IPS DF 4.7 (cell line): ENCODE results near the gene HDLBP.

Source experiments
- DNase-seq: peaks from one replicate; pipeline ENCODE4 v3.0.0-alpha.2; 2013; ENCODE audit warnings: low spot score; ENCODE audit errors: extremely low read depth

HDLBP gene

DNA sequence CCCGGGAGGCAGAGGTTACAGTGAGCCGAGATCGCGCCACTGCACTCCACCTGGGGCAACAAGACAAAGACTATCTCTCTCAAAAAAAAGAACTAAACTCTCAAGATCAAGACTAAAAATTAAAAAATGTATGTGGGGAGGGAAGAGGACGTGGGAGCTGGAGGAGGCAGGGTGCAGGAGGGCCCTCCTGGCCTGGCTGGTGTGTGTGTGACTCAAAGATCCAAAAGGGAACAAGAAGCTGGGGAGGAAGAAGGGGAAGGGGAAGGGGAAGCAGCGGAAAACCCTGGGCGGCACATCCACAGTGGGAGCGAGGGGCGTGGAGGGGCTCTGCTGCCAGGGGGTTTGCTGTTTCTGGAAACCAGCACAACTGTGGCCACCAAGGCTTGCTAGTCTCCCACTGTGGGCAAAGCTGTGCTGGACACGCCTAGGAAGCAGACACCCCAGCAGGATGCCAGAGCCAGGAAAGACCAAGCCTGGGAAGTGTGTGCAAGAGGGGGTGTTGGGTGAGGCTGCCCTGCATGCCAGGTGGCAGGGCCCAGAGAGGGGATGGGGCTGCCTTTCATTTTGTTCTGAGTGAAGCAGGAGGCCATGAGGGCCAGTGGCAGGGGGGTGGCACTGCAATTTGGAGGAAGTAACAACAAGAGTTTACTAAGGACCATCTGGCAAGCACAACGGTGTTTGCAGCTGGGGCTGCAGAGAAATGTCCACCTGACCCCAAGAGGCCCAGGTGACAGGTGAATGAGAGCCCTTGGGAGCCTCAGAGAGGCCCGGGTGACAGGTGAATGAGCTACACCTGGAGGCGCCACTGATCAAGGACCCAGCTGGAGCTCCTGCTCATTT lies 82.5 kb downstream of the HDLBP start:
- DNase-seq: no peak

- DNase-seq: no peak
These were observed 85.0 kb downstream of the HDLBP start for GRCh38 chr2:241230435-241230834.

GRCh38 chr2:241229563-241230401 lies 85.7 kb downstream of the HDLBP start:
- DNase-seq: no peak

DNA sequence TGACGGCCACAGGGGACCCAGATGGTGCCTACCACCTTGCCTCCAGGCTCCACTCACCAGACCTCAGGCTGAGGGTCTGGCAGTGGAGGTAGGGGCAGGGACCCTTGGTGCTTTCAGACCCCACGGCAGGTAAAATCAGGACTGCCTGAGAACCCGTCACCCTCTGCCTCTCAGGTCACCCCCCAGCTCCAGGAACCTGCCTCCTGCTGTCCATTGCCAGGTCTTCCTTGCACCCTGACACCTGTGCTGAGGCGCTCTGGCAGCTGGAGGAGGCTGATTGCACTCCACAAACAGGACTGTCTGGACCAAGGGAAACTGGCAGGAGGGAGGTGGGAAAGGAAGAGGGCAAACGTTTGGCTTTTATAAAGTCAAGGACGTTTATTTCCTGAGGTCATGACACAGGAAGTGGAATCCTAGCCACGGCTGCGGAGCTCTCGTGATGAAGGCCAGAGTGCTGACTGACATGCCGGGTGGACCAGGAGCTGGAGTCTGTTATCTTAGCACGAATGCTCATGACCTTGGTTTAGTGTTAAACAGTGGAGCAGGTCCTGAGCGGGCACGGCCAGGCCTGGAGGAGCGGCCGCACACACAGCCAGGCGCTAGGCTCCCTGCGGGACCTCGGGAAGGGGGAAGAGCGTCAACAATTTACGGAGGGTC lies 86.5 kb downstream of the HDLBP start:
- no peak for DNase-seq

DNA sequence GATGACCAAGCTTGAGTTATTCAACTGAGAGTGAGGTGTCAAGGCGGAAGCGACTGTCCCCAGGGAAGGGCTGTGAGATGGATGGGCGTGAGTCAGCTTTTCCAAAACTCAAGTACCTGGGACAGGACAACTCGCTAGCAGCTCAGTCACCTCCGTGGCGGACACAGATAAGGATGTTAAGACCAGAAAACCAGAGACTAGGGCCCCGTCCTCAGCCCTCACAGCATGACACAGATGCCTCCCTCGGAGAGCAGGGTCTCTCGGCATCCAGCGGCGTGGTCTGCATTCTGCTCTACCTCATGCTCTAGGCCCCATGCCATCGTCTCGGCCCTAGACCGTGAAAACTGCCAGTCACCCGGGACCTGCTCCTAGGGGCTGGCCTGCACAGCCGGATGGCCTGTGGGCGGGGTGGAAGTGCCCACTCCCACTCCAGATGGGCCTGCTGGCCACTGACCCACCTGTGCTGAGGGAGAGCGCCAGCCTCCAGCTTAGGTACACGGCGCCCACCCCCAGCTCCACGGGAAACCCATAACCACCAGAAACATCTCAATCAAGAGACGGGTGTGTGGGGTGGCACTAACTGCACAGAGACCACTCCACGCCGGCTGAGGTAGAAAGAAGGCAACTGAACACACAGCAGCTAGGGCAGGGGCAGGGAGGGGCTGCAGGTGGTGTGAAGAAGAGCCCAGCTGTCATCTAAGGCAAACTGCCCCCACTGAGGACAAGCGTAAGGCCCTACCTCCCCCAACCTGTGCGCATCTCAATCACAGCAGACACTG lies 87.2 kb downstream of the HDLBP start:
- no peak for DNase-seq

DNA sequence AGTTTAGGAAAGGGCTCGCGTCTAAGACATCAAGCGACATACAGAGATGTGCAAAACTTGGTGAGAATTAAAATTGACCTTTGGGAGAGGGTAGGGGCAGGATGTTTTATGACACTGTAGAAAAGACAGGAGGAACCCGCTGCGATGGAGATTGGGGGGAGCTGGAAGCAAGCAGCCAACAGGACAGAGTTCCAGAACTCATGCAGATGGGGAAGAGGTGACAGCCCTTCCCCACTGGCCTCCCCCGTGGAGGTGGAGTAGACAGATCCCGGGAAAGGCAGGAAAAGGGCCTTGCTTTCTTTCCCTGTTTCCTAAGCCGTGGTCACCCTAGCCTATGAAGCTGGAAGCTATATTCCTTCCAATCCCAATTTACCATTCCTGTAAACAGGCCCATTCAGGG lies 87.9 kb downstream of the HDLBP start:
- DNase-seq: no peak

GRCh38 chr2:241226723-241227572 lies 88.5 kb downstream of the HDLBP start:
- DNase-seq: no peak

GRCh38 chr2:241225983-241226382 lies 89.5 kb downstream of the HDLBP start:
- DNase-seq: no peak

DNA sequence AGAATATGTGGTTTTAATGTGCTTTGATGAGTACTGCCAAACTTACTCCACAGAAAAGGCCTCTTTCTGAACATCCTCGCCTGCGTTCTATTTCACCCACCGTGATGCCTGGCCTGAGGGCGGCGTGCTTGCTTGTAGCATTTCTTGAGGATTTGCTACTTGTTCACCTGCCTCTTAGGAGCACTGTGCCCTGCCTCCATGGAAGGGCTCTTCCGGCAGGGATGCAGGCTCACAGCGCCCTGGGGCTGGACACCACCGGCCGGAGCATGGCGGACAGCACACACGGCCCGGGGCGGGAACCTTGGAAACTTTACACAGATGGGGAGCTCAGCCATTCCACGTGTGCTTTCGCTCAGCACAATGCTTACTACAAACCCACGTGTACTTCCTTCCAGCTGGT lies 89.9 kb downstream of the HDLBP start:
- no peak for DNase-seq

- no peak for DNase-seq
These were observed 90.5 kb downstream of the HDLBP start for GRCh38 chr2:241224851-241225438.

DNA sequence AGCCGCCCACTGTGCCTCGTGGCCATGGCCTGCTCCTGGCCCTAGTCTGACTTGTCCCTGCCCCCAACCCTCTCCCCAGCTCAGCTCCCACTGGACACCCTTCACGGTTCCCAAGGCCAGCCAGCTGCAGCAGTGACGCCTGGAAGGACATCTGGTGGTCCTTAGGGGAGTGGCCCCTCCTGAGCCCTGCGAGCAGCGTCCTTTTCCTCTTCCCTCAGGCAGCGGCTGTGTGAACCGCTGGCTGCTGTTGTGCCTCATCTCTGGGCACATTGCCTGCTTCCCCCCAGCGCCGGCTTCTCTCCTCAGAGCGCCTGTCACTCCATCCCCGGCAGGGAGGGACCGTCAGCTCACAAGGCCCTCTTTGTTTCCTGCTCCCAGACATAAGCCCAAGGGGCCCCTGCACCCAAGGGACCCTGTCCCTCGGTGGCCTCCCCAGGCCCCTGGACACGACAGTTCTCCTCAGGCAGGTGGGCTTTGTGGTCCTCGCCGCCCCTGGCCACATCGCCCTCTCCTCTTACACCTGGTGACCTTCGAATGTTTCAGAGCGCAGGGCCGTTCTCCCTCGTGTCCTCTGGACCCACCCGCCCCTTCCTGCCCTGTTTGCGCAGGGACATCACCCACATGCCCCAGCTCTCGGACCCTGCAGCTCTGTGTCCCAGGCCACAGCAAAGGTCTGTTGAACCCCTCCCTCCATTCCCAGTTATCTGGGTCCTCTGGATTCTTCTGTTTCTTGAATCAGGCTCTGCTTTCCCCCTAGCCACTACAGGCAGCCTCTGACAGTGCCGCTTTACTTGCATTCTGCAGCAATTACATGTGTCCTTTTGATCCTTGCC lies 91.2 kb downstream of the HDLBP start:
- no peak for DNase-seq

GRCh38 chr2:241223211-241224017 lies 92.1 kb downstream of the HDLBP start:
- DNase-seq: no peak

- DNase-seq: no peak
These were observed 95.6 kb downstream of the HDLBP start for GRCh38 chr2:241219856-241220356.

- no peak for DNase-seq
These were observed 96.5 kb downstream of the HDLBP start for GRCh38 chr2:241219030-241219382.

DNA sequence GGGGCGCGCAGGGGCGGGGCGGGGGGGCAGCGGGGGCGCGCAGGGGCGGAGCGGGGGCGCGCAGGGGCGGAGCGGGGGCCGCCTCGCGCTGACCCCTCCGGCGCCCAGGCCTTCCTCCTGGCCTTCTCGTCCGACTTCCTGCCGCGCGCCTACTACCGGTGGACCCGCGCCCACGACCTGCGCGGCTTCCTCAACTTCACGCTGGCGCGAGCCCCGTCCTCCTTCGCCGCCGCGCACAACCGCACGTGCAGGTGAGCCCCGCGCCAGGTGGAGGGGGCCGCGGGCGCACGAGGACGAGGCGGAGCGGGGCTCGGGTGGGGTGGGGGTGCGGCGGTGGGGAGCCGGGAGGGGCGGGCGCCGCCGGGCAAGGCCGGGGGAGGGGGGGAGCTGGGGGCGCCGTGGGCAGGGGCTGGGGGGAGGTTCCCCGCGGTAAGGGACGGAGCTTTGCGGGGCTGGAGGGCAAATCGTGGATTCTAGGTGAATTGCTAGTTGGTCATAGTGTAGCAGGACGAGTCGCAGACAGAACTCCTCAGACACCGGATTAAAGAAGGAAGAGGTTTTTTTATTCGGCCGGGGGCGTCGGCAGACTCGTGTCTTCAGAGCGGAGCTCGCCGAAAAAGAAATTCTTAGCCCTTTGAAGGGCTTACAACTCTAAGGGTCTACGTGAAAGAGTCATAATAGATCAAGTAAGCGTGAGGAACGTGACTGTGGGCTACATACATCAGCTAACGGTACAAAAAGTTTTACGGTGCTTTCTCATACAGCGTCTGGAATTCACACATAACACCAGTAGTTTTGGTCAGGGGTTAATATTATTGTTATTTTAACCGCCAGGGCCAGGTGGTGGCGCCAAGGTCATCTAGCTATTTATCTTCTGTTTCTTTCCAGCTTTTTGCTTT lies 97.1 kb downstream of the HDLBP start:
- no peak for DNase-seq

DNA sequence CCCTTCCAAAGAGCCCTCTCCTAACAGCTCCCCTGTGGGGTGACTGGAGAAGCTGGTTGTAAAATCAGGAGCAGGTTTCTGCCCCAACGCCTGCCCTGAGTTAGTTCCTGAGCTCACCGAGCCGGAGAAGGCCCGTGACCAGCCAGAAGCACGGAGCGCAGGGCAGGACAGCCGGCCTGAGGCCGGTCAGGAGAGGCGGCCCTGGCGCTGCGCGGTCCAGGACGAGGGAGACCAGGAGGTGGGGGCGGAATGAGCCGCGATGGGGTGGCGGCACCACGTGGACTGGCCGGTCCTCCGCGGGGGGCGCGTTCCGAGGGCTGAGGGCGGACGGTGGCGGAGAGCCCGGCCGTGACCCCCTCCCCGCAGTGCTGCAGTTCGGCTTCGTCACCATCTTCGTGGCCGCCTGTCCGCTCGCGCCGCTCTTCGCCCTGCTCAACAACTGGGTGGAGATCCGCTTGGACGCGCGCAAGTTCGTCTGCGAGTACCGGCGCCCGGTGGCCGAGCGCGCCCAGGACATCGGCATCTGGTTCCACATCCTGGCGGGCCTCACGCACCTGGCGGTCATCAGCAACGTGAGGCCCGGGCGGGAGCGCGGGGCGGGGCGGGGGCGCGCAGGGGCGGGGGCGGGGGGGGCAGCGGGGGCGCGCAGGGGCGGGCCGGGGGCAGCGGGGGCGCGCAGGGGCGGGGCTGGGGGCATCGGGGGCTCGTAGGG lies 98.0 kb downstream of the HDLBP start:
- no peak for DNase-seq
